Neural progenitor cell (in vitro differentiated cells): ENCODE measurements around the gene PCDHA9.

Source experiments
- CTCF ChIP-seq: fragments of 200-600 bp; sonication (generic); IDR thresholded peaks from 2 replicates; pipeline ENCODE4 v1.5.1; 2017; ENCODE audit warnings: antibody characterized with exemption, mild to moderate bottlenecking
- EZH2 ChIP-seq: fragments of 200-600 bp; sonication (generic); IDR thresholded peaks from 2 replicates; pipeline ENCODE4 v1.6.1; 2017; ENCODE audit warnings: antibody characterized with exemption, mild to moderate bottlenecking, moderate library complexity

- no peak for TF ChIP-seq CTCF
- no peak for TF ChIP-seq EZH2
Measured at GRCh38 chr5:140823475-140823874, 24.7 kb upstream of the PCDHA9 start.
